HCT116 (cell line): ENCODE results near the gene WIPF3. TPM values are rescaled to one million over a fixed set of nuclear protein-coding genes. Genes with fewer than 3 reads are reported as not detected.

ENCODE experiments used
- ATAC-seq: fragments of 200-7000 bp; cut with Tn5 transposase; 2 replicates; pipeline ENCODE4 v1.9.1; 2020; ENCODE audit warnings: mild to moderate bottlenecking, moderate library complexity
- BruUV-seq: library from RNA; stranded (reverse); fragments of 400-500 nt; replicated peaks from 2 replicates; lab custom pipeline; 2021; lab: Mats Ljungman, UMichigan
- CTCF ChIA-PET: fragments of 300-600 bp; sonication (Branson Sonifier 250); formaldehyde crosslinking; loops from one replicate; lab custom pipeline; 2021; ENCODE audit warnings: antibody characterized with exemption; lab: Charles Lee
- POLR2A ChIA-PET: fragments of 300-600, 350-600 bp; sonication (Branson Sonifier 250); formaldehyde crosslinking; loops from one replicate; lab custom pipeline; 2021; ENCODE audit warnings: antibody characterized with exemption; lab: Charles Lee
- RAD21 ChIA-PET, 2 experiments: fragments of 300-600 bp; sonication (Branson Sonifier 250); formaldehyde crosslinking; loops; one replicate each; lab custom pipeline; 2023; ENCODE audit warnings: low total read pairs in 2 of 2; ENCODE audit not compliant: uncharacterized antibody in 2 of 2, unreplicated experiment in 2 of 2, low non-redundant PET in 1 of 2; lab: Charles Lee
- DNase-seq: peaks from one replicate; pipeline ENCODE4 v3.0.0-alpha.2; 2010; ENCODE audit warnings: low read depth, low spot score
- H2AFZ ChIP-seq: fragments of 200-600 bp; shearing (Covaris generic), sonication (generic); 2 replicates; pipeline ENCODE4 v1.6.1; 2017; ENCODE audit warnings: low read depth, mixed run types, mixed read lengths, antibody characterized with exemption, low read length; ENCODE audit not compliant: poor library complexity, severe bottlenecking
- H3K27ac ChIP-seq: 2 replicates; pipeline ENCODE4 v1.5.1; 2012; ENCODE audit warnings: low read depth, low read length
- H3K27me3 ChIP-seq: fragments of 200-600 bp; sonication (generic); 2 replicates; pipeline ENCODE4 v1.6.1; 2016; ENCODE audit warnings: mixed run types, low read length, mixed read lengths; ENCODE audit not compliant: insufficient read depth
- H3K36me3 ChIP-seq, 2 experiments: fragments of 200-500 bp in 1 of 2; fragments of 200-600 bp in 1 of 2; sonication (Bioruptor generic) in 1 of 2; sonication (generic) in 1 of 2; 2 replicates each; pipeline versions ENCODE4 v1.5.1 to v1.6.1; 2014 to 2016; ENCODE audit warnings: low read length in 2 of 2, inconsistent platforms in 1 of 2, mixed read lengths in 1 of 2, mixed run types in 1 of 2; ENCODE audit not compliant: insufficient read depth in 2 of 2, control insufficient read depth in 1 of 2
- H3K4me1 ChIP-seq, 2 experiments: fragments of 200-600 bp in 1 of 2; sonication (generic) in 1 of 2; 2 replicates each; pipeline versions ENCODE4 v1.5.1 to v1.6.1; 2012 to 2017; ENCODE audit warnings: low read length in 2 of 2, inconsistent platforms in 1 of 2, mild to moderate bottlenecking in 1 of 2, mixed read lengths in 1 of 2, mixed run types in 1 of 2, moderate library complexity in 1 of 2; ENCODE audit not compliant: insufficient read depth in 2 of 2, control insufficient read depth in 1 of 2
- H3K4me2 ChIP-seq: fragments of 200-600 bp; sonication (generic); 2 replicates; pipeline ENCODE4 v1.6.1; 2017; ENCODE audit warnings: mixed run types, low read length, mixed read lengths
- H3K4me3 ChIP-seq, 2 experiments: fragments of 200-600 bp in 1 of 2; sonication (generic) in 1 of 2; replicated peaks in 1 of 2; 2 replicates each; pipeline ENCODE4 v1.5.1; 2011 to 2016; ENCODE audit warnings: low read length in 2 of 2, control low read depth in 1 of 2, low read depth in 1 of 2, mild to moderate bottlenecking in 1 of 2, mixed read lengths in 1 of 2, mixed run types in 1 of 2
- H3K79me2 ChIP-seq: fragments of 200-600 bp; sonication (generic); 2 replicates; pipeline ENCODE4 v1.6.1; 2017; ENCODE audit warnings: mild to moderate bottlenecking, mixed run types, low read length, moderate library complexity, mixed read lengths; ENCODE audit not compliant: insufficient read depth
- H3K9ac ChIP-seq: fragments of 200-600 bp; sonication (generic); 2 replicates; pipeline ENCODE4 v1.6.1; 2016; ENCODE audit warnings: low read length, mixed read lengths
- H3K9me2 ChIP-seq: fragments of 200-600 bp; sonication (generic), shearing (Covaris generic); 2 replicates; pipeline ENCODE4 v1.6.1; 2017; ENCODE audit warnings: mixed run types, mild to moderate bottlenecking, moderate library complexity; ENCODE audit not compliant: insufficient read depth
- H3K9me3 ChIP-seq, 2 experiments: fragments of 200-500 bp in 1 of 2; fragments of 200-600 bp in 1 of 2; sonication (Bioruptor generic) in 1 of 2; sonication (generic) in 1 of 2; 2 replicates each; pipeline ENCODE4 v1.6.1; 2014 to 2017; ENCODE audit warnings: low read length in 2 of 2, mixed read lengths in 2 of 2, inconsistent platforms in 1 of 2, low read depth in 1 of 2, mild to moderate bottlenecking in 1 of 2, mixed run types in 1 of 2, moderate library complexity in 1 of 2; ENCODE audit not compliant: control insufficient read depth in 1 of 2, insufficient read depth in 1 of 2
- H4K20me1 ChIP-seq: fragments of 200-600 bp; sonication (generic), shearing (Covaris generic); 2 replicates; pipeline ENCODE4 v1.6.1; 2017; ENCODE audit warnings: mixed run types, mild to moderate bottlenecking, moderate library complexity; ENCODE audit not compliant: insufficient read depth
- ATF3 ChIP-seq: IDR thresholded peaks from 2 replicates; pipeline ENCODE4 v1.6.1; 2012
- EGR1 ChIP-seq: IDR thresholded peaks from 2 replicates; pipeline ENCODE4 v1.6.1; 2012; ENCODE audit warnings: low read depth
- ELF1 ChIP-seq: IDR thresholded peaks from 2 replicates; pipeline ENCODE4 v1.6.1; 2012; ENCODE audit warnings: low read depth, borderline replicate concordance
- EZH2phosphoT487 ChIP-seq: fragments of 200-600 bp; IDR thresholded peaks from 2 replicates; pipeline ENCODE4 v1.6.1; 2018; ENCODE audit warnings: antibody characterized with exemption, borderline replicate concordance
- POLR2AphosphoS5 ChIP-seq: IDR thresholded peaks from 2 replicates; pipeline ENCODE4 v1.6.1; 2011; ENCODE audit warnings: mild to moderate bottlenecking, low read depth, low read length, moderate library complexity
- RAD21 ChIP-seq: IDR thresholded peaks from 2 replicates; pipeline ENCODE4 v1.6.1; 2012; ENCODE audit warnings: low read depth, mild to moderate bottlenecking
- SP1 ChIP-seq: IDR thresholded peaks from 2 replicates; pipeline ENCODE4 v1.6.1; 2012; ENCODE audit warnings: low read depth
- SRF ChIP-seq: IDR thresholded peaks from 2 replicates; pipeline ENCODE4 v1.6.1; 2012; ENCODE audit warnings: low read depth
- TCF7L2 ChIP-seq: IDR thresholded peaks from 2 replicates; pipeline ENCODE4 v1.7.0; 2011; ENCODE audit warnings: borderline replicate concordance, inconsistent platforms; ENCODE audit not compliant: insufficient read depth, insufficient read length; ENCODE audit errors: extremely low read depth
- YY1 ChIP-seq: IDR thresholded peaks from 2 replicates; pipeline ENCODE4 v1.6.1; 2011; ENCODE audit warnings: low read length, low read depth, moderate library complexity, mild to moderate bottlenecking; ENCODE audit not compliant: insufficient replicate concordance; ENCODE audit errors: extremely low read depth
- ZBTB33 ChIP-seq: IDR thresholded peaks from 2 replicates; pipeline ENCODE4 v1.6.1; 2011; ENCODE audit warnings: mild to moderate bottlenecking, low read length, moderate library complexity; ENCODE audit not compliant: insufficient replicate concordance; ENCODE audit errors: extremely low read depth
- ZFX ChIP-seq: fragments of 450-650 bp; IDR thresholded peaks from 2 replicates; pipeline ENCODE4 v1.6.1; 2017
- intact Hi-C: fragments of 100-400 bp; cut with micrococcal nuclease; formaldehyde crosslinking; loops from 2 replicates; pipeline ENCODE4 v1.10.0; 2022
- total RNA-seq: library from RNA; stranded (reverse); gene quantifications from one replicate; pipeline ENCODE4 v1.2.1, GENCODE V29; 2021; ENCODE audit not compliant: unreplicated experiment

The WIPF3 gene
- total RNA-seq, 1 experiment from 2014 or later, result 8.6 TPM

DNA sequence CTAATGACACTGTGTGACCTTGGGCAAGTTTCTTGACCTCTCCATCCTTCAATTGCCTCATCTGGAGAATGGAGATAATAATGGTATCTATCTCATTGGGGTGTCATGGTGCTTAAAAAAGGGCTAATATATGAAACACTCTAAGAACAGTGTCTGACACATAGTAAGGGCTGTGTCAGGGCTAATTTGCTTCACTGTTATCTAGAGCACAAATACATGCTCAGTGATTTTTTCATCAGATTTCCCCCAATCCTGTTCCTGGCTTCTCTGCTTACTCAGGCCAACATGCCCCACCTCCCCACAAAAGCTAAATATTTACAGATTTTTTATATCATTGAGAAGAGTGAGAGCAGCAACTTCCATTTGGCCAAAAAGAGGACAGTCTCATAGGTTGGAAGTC is 20.6 kb downstream of the WIPF3 start:
- POLR2A ChIA-PET, result no interaction called here

DNA sequence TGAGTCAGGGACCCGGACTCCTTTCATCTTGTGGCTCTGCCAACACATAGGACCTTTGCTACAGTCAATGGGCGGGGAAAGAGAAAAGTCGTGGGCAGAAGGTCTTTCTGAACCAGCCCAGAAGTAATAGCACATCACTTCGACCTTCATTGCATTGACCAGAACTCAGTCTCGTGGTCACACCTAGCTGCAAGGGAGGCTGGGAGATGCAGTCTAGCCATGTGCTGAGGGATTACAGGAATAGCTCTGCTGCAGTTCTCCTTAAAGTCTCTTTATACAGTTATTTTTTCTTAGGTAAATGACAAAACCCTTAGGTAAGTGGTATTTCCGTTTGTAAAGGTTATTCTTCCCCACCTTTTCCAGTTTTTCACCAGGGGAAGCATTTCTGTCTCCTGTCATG is 25.4 kb downstream of the WIPF3 start:
- no TSS peak for BruUV-seq
- ChIA-PET RAD21 (no interaction called here), CTCF (no interaction called here), POLR2A (no interaction called here)
- DNase-seq (no peak), ATAC-seq (no peak)
- H3K4me3 ChIP-seq, result no peak overlapping the region
- H2AFZ ChIP-seq, result no peak overlapping the region
- no peaks in the 10 kb centered on the region for H3K27me3 ChIP-seq
- intact Hi-C loops, result no loop called here
- no peaks in the 10 kb centered on the region for H4K20me1 ChIP-seq
- no peaks in the 10 kb centered on the region for H3K79me2 ChIP-seq
- H3K4me1 ChIP-seq, result no peaks in the 10 kb centered on the region
- H3K9me2 ChIP-seq, result no peaks in the 10 kb centered on the region
- H3K9me3 ChIP-seq, result peaks cover 5 to 6% of the 10 kb centered on the region in 2 experiments; a peak in 1 of 4 replicates
- H3K27ac ChIP-seq, result no peak overlapping the region
- no peak overlapping the region for H3K4me2 ChIP-seq
- TF ChIP-seq ELF1 (no peak), SRF (no peak), EGR1 (no peak), RAD21 (no peak), POLR2AphosphoS5 (no peak), TCF7L2 (no peak), ZBTB33 (no peak), ATF3 (no peak), YY1 (no peak), EZH2phosphoT487 (no peak)
- no peak overlapping the region for H3K9ac ChIP-seq
- H3K36me3 ChIP-seq, result no peaks in the 10 kb centered on the region

More for the DNA sequence above, 20.6 kb downstream of the WIPF3 start:
- ChIA-PET CTCF (no interaction called here), RAD21 (no interaction called here)
- Histone ChIP-seq H3K4me3 (no peak overlapping the region), H3K9me3 (peaks cover 4 to 6% of the 10 kb centered on the region in 2 experiments; a peak in 1 of 4 replicates), H3K79me2 (no peaks in the 10 kb centered on the region), H3K9ac (no peak overlapping the region), H3K9me2 (no peaks in the 10 kb centered on the region), H3K4me1 (no peaks in the 10 kb centered on the region), H2AFZ (no peak overlapping the region), H3K27me3 (no peaks in the 10 kb centered on the region), H3K27ac (no peak overlapping the region), H4K20me1 (no peaks in the 10 kb centered on the region), H3K4me2 (no peak overlapping the region), H3K36me3 (no peaks in the 10 kb centered on the region)
- TF ChIP-seq SRF, result no peak
- TF ChIP-seq EGR1, result no peak
- no peak for TF ChIP-seq TCF7L2
- no peak for TF ChIP-seq SP1
- TF ChIP-seq ZFX, result no peak
- TF ChIP-seq ATF3, result no peak
- ATAC-seq (no peak), DNase-seq (no peak)
- BruUV-seq, result no TSS peak
- intact Hi-C loops, result no loop called here
